ENCODE measurements around the gene SELENOW.

GRCh38 chr19:47756627-47756929 lies 21.9 kb upstream of the SELENOW start:
- no peak for TF ChIP-seq CTCF (IDR thresholded peaks at IDR 0.05)
- no peak for TF ChIP-seq POLR2A (IDR thresholded peaks at IDR 0.05)

All from lower leg skin (tissue), 3 donors.